Activated CD4-positive, alpha-beta T cell treated with anti-CD3 and anti-CD28 coated beads, Interleukin-2, amount 50 U/mL, for 16 hours (primary cell): ENCODE measurements around the gene CPLX3.
A peak's percentile ranks its signal among the peaks of the same experiment; 100 is the strongest.

ENCODE experiments used
- DNase-seq: peaks from one replicate; pipeline ENCODE4 v3.0.0-alpha.2; 2020

Gene CPLX3

DNA sequence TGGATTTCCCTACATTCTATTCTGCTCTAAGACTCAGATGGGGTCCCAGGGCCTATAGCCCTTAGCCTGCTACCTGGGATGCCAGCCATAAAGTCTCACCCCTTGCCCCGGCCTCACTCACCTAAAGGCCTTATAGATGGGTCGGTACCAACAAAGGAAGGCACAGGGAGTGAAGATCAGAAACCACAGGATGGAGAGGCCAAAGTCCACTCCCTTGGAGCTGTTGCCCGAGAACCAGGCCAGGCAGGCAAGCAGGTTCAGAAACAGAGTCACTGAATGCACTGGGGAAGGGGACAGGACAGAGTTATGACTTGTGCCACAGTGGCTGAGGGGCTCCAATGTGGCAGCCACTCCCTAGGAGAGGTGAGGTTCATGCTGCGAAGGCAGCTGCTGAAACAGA is 24.0 kb downstream of the CPLX3 start:
- no peak for DNase-seq

DNA sequence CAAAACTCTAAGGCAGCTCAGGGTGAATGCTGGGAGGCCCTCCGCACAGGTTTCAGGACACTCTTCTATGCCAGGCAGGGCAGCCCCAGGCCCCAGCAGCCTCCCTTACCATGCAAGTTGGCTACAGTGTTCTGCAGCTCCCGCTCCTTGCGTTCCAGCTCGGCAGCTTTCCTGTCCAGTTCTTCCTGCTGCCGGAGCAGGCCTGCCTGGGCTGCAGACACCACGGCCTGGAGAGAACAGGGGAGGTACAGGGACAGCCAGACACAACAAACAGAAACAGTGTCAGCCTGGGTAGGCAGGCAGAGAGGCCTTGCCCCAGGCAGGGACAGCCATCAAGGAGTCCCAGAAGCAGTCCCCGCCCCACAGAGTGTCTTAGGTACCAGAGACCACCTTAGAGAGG is 25.5 kb downstream of the CPLX3 start:
- no peak for DNase-seq

DNA sequence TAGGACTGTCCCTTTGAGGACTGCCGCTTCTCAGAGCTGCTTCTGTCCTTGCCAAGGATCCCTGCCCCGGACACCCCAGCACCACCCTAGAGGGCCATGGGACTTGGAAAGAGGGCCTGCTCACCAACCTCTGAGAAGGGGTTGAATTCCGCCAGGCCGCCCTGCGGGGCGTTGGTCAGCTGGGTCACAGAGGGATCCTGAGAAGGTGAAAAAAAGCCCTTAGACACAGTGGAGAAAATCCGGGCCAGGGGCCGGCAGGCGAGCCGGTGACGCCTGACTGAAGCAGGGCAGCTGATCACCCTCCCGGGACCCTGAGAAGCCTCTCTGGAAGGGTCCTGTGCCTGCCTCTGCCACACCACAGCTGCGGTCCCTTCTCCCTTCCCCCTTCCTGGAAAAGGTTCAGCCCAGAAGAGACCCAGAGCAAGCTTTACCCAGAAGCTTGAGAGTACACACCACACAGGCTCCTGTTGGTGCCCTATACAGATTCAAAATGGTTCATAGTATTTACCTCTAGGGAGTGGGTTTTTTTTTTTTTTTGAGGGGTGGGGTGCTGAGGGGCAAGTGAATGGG is 28.1 kb downstream of the CPLX3 start:
- DNase-seq = no peak

DNA sequence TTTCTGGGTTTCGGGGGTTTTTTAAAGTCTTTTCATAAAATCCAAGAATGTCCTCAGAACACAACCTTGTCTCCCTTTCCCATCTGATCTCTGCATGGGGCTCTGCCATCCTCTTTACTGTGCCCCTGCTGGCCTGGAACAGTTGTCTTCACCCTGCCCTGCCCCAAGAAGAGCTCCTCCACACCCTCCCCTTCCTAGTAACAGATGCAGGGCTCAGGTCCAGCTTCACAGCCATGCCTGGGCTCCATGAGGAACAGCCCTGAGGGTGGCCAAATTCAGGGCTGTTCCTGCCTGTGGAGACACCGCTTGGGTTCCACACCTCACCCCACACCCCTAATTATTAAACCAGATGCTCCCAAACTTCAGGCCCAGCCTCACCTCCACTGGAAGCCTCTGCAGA is 29.4 kb downstream of the CPLX3 start:
- DNase-seq = no peak

DNA sequence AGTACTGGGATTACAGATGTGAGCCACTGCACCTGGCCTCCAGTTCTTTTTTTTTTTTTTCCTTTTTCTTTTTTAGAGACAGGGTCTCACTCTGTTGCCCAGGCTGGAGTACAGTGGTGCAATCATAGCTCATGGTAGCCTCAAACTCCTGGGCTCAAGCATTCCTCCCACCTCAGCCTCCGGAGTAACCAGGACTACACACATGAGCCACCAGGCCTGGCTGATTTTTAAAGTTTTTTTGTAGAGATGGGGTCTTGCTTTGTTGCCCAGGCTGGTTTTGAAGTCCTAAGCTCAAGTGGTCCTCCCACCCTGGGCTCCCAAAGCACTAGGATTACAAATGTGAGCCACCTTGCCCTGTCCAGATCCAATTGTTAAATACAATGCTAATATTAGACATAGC is 30.1 kb downstream of the CPLX3 start:
- DNase-seq = no peak

DNA sequence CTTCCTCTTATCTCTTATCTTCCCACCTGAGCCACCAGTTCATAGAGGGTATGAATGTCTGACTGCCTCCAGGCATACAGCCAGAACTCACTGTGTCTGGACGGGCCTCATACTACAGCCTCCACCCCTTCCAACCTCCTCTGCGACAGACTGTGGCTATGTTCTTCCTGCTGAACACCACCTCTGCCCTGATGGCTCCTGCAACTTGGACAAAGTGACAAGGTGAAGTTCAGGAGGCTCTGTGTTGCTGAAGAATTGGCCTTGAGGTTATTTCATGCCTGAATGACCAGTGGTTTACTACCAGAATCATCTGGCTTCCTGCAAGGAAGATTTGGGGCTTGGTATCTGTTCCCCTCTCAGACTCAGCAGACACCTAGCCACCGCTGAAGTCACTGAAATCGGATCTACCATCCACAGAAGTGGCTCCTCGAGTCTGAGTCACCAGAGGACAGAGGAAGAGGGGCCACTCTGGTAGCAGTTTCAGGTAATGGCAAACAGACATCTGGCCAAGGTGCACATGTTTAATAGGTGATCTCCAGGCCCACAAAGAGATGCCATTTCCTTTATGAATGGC is 30.7 kb downstream of the CPLX3 start:
- no peak for DNase-seq

DNA sequence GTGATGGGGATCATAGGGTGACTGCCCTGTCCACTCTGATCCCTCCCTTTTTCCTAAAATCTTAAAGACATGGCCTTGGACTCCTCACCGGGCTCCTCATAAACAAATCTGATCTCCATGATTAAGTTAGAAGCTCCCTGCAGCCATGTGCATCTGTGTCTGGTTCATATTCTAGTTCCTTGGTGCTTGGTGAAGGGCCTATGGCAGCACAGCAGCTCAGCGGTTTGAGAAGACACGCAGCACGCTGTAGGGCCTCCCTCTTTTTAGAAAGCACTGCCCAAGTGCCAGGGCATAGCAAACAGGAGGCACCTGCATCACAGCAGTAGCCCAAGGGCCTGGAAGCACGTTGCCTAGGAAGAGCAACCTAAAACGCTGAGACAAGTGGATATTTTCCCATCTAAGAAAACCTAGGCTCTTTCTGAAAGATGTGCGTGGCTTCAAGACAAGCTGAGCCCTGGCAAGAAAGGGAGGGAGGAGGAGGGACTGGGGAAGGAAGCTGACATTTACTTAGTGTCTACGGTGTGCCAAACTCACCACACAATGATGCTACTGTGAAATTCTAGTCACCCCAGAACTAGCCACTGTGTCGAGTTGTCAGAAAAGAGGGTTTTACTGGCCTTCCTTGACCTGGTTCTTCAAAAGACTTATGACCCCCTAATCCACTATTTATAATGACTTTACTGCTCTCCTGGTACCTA is 31.4 kb downstream of the CPLX3 start:
- DNase-seq = no peak

DNA sequence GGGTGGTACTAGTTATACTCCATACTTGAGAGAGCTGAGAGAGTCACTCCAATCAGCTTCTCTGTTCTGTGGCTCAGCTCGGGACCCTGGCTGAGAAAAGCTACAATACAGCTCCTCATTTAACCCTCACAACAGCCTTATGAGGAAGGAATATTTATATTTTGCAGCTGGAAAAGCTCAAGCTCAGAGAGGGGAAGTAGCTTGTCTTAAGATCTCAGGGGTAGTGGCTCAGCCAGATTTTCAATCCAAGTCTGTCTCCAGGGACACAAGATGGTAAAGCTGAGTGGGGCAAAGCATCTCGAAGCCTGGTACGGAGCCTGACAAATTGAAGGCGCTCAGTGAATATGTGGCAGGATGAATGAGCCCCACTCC is 31.9 kb downstream of the CPLX3 start:
- DNase-seq = no peak

DNA sequence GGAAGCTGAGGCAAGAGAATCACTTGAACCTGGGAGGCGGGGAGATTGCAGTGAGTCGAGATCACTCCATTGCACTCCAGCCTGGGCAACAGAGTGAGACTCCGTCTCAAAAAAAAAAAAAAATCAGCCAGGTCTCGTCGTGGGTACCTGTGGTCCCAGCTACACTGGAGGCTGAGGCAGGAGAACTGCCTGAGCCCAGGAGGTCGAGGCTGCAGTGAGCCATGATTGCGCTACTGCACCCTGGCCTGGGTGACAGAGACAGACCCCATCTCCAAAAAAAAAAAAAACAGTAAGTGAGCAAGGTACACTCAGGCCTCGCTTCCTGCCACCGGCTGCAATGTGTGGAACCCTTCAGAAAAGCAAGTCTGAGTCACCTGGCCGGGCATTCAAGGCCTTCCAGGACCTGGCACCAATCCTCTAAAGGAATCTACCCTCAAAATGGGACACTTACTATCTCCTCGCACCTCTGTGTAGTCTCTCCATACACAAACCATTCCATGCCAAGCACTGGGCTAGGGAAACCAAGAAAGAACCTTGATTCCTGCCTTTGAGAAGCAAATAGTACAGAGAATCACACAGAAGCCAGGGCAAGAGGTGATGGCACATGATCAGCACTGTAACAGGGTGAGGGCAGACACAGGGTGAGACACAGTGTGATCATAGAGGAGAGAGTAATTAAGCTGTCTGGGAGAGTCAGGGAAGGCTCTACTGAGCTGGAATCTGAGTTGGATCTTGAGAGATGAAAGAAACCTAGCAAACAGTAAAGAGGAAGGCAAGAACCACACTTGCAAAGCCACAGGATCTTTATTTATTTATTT is 37.0 kb downstream of the CPLX3 start:
- no peak for DNase-seq

DNA sequence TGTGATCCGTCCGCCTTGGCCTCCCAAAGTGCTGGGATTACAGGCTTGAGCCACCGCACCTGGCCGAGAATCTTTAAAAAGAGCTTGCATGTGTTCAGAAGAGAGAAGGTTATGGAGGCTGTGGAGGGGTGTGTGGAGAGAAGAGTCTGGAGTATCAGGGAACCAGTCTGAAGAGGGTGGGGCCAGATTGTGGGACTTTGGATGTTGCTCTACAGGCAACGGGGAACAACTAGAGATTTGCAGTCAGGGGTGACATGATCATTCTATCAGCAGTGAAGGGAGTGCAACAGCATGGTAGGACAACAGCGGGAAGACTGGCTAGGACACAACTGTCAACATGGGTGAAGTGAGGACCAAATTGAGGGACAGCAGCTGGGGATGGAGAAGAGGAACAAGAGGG is 37.9 kb downstream of the CPLX3 start:
- no peak for DNase-seq

DNA sequence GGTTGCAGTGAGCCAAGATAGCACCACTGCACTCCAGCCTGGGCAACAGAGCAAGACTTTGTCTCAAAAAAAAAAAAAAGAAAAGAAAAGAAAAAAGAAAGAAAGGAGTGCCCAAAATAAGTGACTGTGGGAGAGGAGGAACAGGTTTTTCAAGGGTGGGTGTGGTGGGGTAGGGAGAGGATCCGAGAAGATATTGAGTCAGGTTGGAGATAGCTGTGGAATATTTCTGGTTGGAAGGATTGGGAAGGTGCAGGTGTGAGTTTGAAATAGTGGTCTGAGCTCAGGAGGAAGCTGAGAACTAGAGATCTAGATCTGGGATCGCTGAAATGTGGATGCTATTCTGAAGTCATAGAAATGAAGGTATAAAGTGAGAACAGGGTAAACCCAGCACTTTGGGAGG is 38.9 kb downstream of the CPLX3 start:
- no peak for DNase-seq

DNA sequence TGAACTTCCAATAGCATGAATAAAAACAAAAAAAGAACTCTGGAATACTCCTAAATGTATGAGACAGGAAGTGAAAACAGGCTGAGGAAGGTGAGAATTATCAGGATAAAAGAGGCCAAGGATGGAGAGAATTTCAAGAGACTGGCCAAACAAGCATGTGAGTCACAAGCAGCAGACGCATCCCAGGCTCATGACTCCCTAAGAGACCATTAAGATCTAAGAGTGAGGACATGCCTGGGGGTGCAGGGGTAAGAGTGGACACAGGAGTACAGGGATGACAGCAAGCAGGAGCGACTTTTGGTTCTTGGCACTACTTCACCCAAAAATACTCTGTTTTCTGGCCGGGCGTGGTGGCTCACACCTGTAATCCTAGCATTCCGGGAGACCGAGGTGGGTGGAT is 39.7 kb downstream of the CPLX3 start:
- no peak for DNase-seq

DNA sequence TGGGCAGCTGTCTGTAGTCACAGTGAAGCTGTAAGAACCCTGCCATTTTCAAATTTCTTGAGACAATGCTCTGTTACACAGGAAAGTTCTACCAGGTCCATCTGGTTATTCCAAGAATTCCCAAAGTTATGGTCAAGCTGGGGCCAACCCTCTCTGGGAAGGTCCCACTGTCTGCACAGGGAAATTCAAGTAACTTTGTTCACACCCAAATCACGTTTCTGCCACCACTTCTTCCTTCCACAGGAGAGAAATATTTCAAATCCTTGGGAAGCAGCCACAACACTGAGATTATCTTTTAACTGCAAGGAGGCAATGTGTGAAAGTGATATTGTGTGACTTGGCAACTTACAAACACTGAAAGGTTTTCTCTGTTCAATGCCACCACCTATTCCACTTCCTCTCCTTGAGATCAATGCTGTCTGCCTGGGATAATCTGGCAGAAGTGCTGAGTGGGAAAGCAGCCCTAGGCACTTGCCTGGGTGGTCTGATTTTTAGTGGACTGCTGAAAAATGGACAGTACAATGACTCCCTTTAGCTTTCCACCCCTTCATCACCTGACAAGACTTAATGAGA is 41.1 kb downstream of the CPLX3 start:
- DNase-seq = no peak

DNA sequence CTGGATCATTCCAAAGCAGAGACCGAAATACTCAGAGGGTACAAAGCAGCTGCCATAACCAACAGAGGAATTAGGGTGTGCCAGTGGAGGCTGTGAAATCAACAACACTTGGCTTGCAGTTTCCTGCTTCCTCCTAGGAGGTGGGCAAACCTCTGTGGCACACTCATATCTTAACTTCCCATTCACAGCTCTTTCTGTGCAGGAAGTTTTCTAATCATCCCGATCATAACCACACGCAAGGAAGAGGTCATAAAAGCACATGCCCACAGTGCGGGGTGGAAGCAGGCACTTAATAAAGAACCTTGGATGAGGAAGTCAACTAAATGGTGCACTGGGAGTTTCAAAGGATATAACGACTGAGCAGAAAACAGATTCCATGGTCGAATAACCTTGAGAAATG is 41.6 kb downstream of the CPLX3 start:
- DNase-seq = peak; percentile 84

DNA sequence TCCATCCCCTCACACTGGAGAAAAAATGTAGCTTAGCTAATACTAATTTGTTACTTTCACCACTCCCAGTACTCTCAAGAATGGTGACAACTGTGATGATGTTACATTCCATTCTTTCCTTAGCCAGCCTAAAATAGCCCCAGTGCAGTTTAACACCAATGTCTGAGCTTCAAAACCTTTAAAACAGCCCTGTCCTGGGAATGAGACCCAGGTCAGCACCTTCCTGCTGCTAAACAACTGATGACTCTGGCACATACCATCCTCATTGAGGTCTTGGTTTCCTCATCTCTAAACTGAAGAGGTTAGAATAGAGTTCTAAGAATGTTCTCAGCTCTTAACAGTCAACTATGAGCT is 42.9 kb downstream of the CPLX3 start:
- DNase-seq = no peak

DNA sequence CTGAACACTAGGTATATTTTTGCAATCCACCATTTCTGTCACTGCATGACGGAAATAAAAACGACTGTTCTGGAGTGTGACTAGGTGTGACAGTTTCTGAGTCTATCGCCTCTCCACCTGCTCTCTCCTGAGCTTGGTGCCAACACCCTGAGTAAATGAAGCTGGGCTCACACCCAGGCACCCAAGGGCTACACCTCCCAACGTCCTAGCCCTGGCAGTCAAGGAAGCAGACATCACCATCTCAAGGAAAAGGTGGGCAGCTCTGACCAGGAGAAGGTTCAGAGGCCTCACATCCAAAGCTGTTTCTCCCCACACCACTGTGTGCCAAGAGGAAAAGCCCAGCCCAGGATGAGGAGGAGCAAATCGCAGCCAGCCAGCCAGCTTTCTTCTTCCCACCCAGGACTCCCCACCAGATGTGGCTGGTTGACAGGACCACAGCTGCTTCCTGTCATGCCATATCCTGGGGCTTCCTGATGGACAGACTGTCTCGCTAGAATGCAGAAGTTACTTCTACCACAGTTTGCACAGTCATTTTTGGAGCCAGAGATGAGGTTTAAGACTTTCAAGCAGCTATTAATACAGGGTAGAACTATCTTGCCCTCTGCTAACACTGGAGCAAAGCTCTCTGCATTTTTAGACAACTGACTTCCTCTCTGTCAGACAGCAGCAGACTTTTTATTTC is 43.4 kb downstream of the CPLX3 start:
- peak; percentile 94 for DNase-seq

DNA sequence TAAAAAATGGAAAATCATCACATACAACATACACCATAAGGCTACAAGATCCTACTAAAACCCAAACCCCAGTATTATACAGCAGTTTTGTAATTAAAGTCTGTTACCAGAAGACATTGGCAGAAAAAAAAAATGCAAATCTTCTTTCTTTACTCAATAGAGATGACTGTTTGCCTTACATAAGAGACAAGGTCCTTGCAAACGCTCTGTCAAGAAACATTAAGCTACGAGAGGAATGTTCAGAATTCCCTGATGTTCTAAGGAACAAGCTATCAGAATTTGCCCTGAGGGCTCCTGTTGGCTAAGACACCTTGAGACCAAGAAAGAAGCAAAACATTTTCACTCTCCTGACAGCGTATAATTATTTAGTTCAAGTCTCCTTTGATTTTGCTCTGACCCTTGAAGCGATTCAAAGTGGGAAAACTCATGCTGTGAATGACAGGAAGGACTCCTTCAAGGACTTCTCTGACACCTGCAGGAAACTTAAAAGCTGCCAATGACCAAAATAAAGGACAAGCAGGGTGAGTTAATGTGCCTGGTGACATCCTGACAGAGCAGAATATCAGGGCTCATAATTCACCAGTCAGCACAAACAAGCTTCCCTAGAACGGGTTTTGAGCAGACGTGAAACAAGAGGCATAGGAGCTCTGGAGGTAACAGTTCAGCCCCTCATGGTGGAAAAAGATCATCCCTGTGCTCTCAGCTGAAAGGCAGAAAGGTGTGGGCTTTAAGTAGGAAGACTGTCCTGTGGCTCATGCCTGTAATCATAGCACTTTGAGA is 44.2 kb downstream of the CPLX3 start:
- no peak for DNase-seq

DNA sequence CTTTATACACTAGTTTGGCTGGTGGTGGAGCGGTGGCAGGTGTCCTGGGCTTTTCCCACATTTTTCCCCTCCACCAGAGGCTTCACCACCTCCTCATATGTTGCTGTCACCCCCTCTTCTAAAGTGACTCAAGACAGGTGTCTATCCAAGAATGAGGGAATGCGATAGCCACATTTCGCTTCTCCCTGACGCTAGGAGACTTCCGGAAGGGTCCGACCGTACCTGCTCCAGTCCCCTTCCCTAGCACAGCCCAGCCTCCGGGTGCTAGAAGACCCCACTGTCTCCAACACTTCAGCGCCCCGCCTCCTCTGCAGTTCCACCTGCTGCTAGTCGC is 46.2 kb downstream of the CPLX3 start:
- no peak for DNase-seq

DNA sequence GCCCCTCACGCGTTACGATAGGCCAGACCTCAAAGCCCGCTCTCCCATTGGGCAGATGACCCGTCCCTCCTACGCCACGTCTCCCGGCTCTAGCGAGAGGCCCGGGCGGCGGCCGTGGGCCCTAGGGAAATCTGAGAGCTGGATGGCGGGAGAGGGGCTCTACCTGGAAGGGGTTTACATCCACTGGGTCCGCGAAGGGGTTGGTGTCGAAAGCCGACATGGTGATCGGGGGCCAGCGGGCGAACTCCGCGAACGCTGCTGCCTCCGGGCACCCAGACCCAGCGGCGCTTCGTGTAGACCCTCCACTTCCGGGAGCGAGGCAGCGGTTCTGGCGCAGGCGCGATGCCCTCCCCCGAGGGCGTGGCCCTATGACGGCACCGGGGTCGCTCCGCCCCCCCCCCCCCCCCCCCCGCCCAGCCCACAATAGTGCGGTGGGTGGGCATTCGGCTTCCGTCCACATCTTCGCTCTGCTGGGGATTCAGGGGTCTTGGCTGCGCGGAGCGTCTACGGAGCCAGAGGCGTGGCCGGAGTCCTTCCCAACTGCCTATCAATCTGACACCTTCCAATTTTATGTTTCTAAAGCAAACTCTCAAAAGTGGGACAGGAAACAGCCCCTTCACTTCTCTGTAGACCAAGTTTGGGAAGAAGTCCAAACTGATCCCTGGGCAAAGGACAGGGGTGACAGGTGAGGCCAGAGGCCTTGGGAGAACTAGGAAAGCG is 46.8 kb downstream of the CPLX3 start, which contains the start of gene SCAMP2:
TSS of gene SCAMP2 (minus strand) at position 330 of the 720 bp plus-strand sequence. CDS start at position 220, 110 bp downstream.
- peak; percentile 94 for DNase-seq

DNA sequence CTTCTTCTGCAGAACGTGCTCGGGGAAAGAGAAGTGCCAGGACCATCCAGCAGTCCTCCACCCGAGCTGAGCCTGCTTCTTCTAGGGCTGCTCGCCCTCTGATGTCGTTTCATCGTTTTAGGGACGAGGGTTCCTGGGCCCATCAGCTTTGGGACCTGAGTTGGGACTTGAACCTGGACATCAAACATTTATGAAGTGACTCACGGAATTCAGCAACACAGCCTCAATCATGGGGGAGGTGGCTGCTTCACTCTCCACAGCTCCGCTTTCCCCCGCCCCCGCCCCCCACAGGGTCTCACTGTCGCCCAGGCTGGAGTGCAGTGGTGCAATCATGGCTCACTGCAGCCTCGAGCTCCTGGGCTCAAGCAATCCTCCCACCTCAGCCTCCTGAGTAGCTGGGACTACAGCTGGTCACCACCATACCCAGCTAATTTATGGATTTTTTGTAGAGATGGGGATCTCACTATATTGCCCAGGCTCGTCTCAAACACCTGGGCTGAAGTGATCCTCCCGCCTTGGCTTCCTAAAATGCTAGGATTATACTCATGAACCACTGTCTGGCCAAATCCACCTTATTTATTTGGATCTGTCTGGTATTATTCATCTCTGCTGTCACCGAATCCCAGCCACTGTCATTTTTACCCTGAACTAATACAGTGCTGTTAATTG is 47.5 kb downstream of the CPLX3 start:
- DNase-seq = no peak

DNA sequence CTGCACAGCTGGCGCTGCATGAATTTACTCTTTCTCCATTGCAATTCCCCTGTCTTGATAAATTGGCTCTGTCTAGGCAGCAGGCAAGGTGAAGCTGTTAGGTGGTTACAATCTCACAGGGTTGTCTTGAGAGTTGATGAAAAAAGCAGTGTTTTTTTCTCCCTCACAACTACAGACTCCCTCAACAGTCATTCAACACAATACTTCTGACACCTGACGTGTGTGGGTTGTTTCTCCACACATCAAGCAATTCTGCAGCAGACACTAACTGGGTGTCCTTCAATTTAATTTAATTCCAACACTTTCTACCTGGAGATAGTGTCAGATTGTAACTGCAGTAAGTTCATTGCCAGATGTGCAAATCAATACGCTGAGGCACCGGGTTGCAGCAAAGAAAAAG is 51.8 kb downstream of the CPLX3 start:
- DNase-seq = no peak
